GM12878 (cell line): Measurements from ENCODE around the gene LPIN1.

ENCODE experiments used
- EZH2 ChIP-seq: IDR thresholded peaks from 2 replicates; pipeline ENCODE4 v1.6.1; 2012; ENCODE audit warnings: low read depth, mild to moderate bottlenecking, control low read depth, inconsistent platforms, low read length, borderline replicate concordance; ENCODE audit not compliant: control insufficient read depth
- TF ChIP-seq, protein P1 (sequence below): IDR thresholded peaks from 2 replicates; pipeline ENCODE4 v1.6.1; 2012; ENCODE audit warnings: low read depth, low read length, improper control_type of control experiment

DNA sequence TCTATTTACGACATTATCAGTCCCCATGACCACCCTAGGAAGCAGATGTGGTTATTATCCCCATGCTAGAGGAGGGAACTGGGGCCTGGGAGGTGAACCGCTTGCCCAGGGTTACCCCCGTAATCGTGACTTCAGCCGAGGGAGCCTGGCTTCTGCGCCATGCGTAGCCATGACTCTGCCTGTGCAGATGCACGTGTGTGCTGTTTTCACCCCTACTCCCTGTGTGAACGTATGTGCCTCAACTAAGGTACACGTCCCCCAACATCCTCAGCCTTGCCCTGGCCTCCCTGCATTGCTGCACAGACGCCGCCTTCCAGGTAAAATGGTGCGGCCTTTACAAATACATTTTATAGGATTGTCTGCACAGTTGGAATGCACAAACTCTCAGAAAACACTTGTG, 40.2 kb downstream of the LPIN1 start:
- TF ChIP-seq, protein P1, sequence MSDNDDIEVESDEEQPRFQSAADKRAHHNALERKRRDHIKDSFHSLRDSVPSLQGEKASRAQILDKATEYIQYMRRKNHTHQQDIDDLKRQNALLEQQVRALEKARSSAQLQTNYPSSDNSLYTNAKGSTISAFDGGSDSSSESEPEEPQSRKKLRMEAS: no peak
- TF ChIP-seq EZH2: no peak
